ENCODE results near the gene SCN10A. TPM values are rescaled to one million over a fixed set of nuclear protein-coding genes. Genes with fewer than 3 reads are reported as not detected.

The SCN10A gene
- total RNA-seq, 1 experiment from 2014 or later = not detected

DNA sequence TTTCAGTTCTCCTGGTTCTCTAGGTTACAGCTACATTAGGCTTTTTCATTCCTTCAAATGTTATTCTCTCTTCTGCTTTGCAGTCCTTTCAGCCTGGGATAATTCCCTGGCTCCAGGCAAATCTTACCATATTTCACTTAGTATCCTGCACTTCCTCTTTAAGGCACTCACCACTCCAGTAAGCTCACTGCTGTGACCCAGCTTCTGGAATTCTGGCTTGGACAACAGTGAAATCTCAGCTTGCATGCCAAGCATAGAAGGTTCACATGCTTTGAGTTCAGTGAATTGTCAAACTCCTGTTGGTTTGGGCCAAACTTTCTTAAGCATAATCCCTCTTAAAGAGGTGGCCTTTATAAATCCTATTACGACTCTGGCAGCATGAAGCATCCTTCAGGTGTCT, 69.4 kb downstream of the SCN10A start:
- ChIA-PET CTCF (no interaction called here), POLR2A (no interaction called here)
- DNase-seq = no peak
- intact Hi-C loops (cut with micrococcal nuclease; ENCODE audit: unreplicated experiment) = no loop called here
- Histone ChIP-seq H3K4me1 (no peaks in the 10 kb centered on the region), H3K27me3 (replicated peaks; ENCODE audit: control insufficient read depth, insufficient read depth, low read length) (no peaks in the 10 kb centered on the region), H3K9me3 (no peaks in the 10 kb centered on the region), H3K36me3 (ENCODE audit: control insufficient read depth, insufficient read depth, low read length) (no peaks in the 10 kb centered on the region), H3K4me3 (ENCODE audit: low read depth, low read length) (no peak overlapping the region)
- Mint-ChIP-seq H3K36me3 (ENCODE audit: insufficient read depth, unreplicated experiment) (no peaks in the 10 kb centered on the region), H3K27me3 (ENCODE audit: insufficient read depth, unreplicated experiment) (peaks cover 12% of the 10 kb centered on the region), H3K4me3 (ENCODE audit: unreplicated experiment) (no peak overlapping the region), H3K27ac (ENCODE audit: unreplicated experiment) (no peak overlapping the region), H3K4me1 (ENCODE audit: low read depth, unreplicated experiment) (no peaks in the 10 kb centered on the region), H3K9me3 (ENCODE audit: unreplicated experiment) (no peaks in the 10 kb centered on the region)
- BruUV-seq (replicated peaks) = no TSS peak
- TF ChIP-seq CTCF (IDR thresholded peaks at IDR 0.05; ENCODE audit: insufficient read depth in 1 of 2, low read depth in 1 of 2, low read length in 1 of 2, severe bottlenecking in 1 of 2, unreplicated experiment in 1 of 2) = no peak

- H3K9me3 Mint-ChIP-seq (ENCODE audit: unreplicated experiment) = no peaks in the 10 kb centered on the region
- H3K36me3 ChIP-seq (ENCODE audit: control insufficient read depth, insufficient read depth, low read length) = no peaks in the 10 kb centered on the region
- intact Hi-C loops (cut with micrococcal nuclease; ENCODE audit: unreplicated experiment) = no loop called here
- peaks cover 15% of the 10 kb centered on the region for H3K27me3 Mint-ChIP-seq (ENCODE audit: insufficient read depth, unreplicated experiment)
- H3K27ac Mint-ChIP-seq (ENCODE audit: unreplicated experiment) = no peak overlapping the region
- H3K4me3 Mint-ChIP-seq (ENCODE audit: unreplicated experiment) = no peak overlapping the region
- H3K36me3 Mint-ChIP-seq (ENCODE audit: insufficient read depth, unreplicated experiment) = peaks cover under 1% of the 10 kb centered on the region
- no peaks in the 10 kb centered on the region for H3K4me1 ChIP-seq
- ChIA-PET POLR2A (no interaction called here), CTCF (no interaction called here)
- DNase-seq = no peak
- H3K4me3 ChIP-seq (ENCODE audit: low read depth, low read length) = no peak overlapping the region
- H3K4me1 Mint-ChIP-seq (ENCODE audit: low read depth, unreplicated experiment) = no peaks in the 10 kb centered on the region
- no peak for TF ChIP-seq CTCF (IDR thresholded peaks at IDR 0.05; ENCODE audit: insufficient read depth in 1 of 2, low read depth in 1 of 2, low read length in 1 of 2, severe bottlenecking in 1 of 2, unreplicated experiment in 1 of 2)
- H3K9me3 ChIP-seq = no peaks in the 10 kb centered on the region
- BruUV-seq (replicated peaks) = no TSS peak
- H3K27me3 ChIP-seq (replicated peaks; ENCODE audit: control insufficient read depth, insufficient read depth, low read length) = no peaks in the 10 kb centered on the region
Observed at GRCh38 chr3:38743043-38743442, 73.0 kb downstream of the SCN10A start.

- Mint-ChIP-seq H3K4me1 (ENCODE audit: low read depth, unreplicated experiment) (no peaks in the 10 kb centered on the region), H3K27me3 (ENCODE audit: insufficient read depth, unreplicated experiment) (peaks cover 19% of the 10 kb centered on the region), H3K36me3 (ENCODE audit: insufficient read depth, unreplicated experiment) (peaks cover 5% of the 10 kb centered on the region), H3K27ac (ENCODE audit: unreplicated experiment) (no peak overlapping the region), H3K4me3 (ENCODE audit: unreplicated experiment) (no peak overlapping the region), H3K9me3 (ENCODE audit: unreplicated experiment) (no peaks in the 10 kb centered on the region)
- no peak for DNase-seq
- no TSS peak for BruUV-seq (replicated peaks)
- no peaks in the 10 kb centered on the region for H3K36me3 ChIP-seq (ENCODE audit: control insufficient read depth, insufficient read depth, low read length)
- no peaks in the 10 kb centered on the region for H3K4me1 ChIP-seq
- no peaks in the 10 kb centered on the region for H3K27me3 ChIP-seq (replicated peaks; ENCODE audit: control insufficient read depth, insufficient read depth, low read length)
- no peak for TF ChIP-seq CTCF (IDR thresholded peaks at IDR 0.05; ENCODE audit: insufficient read depth in 1 of 2, low read depth in 1 of 2, low read length in 1 of 2, severe bottlenecking in 1 of 2, unreplicated experiment in 1 of 2)
- CTCF ChIA-PET = no interaction called here
- no peaks in the 10 kb centered on the region for H3K9me3 ChIP-seq
- H3K4me3 ChIP-seq (ENCODE audit: low read depth, low read length) = no peak overlapping the region
- intact Hi-C loops (cut with micrococcal nuclease; ENCODE audit: unreplicated experiment) = no loop called here
- POLR2A ChIA-PET = no interaction called here
Observed at GRCh38 chr3:38742550-38742949, 73.5 kb downstream of the SCN10A start.

All from Caco-2 (cell line).